ENCODE results near the gene PDE2A. TPM values are rescaled to one million over a fixed set of nuclear protein-coding genes. Genes with fewer than 3 reads are reported as not detected.

The PDE2A gene
- total RNA-seq, 1 donor: not detected

- TF ChIP-seq CTCF (IDR thresholded peaks at IDR 0.05; ENCODE audit: insufficient read depth, low read length): no peak
- no peak for DNase-seq (ENCODE audit: low read depth)
- peak overlapping the region; percentile 82 for H3K4me3 ChIP-seq (ENCODE audit: low read depth, low read length)
Measured at GRCh38 chr11:72720047-72720446, 45.8 kb upstream of the PDE2A start.

- peak overlapping the region; percentile 82 for H3K4me3 ChIP-seq (ENCODE audit: low read depth, low read length)
- DNase-seq (ENCODE audit: low read depth): no peak
- no peak for TF ChIP-seq CTCF (IDR thresholded peaks at IDR 0.05; ENCODE audit: insufficient read depth, low read length)
Measured at GRCh38 chr11:72719551-72719950, 45.3 kb upstream of the PDE2A start.

- peak overlapping the region; percentile 82 for H3K4me3 ChIP-seq (ENCODE audit: low read depth, low read length)
- peak; percentile 38 for DNase-seq (ENCODE audit: low read depth)
Measured at GRCh38 chr11:72719144-72719543, 44.9 kb upstream of the PDE2A start.

GRCh38 chr11:72718101-72718501 is 43.9 kb upstream of the PDE2A start:
- no peak for TF ChIP-seq CTCF (IDR thresholded peaks at IDR 0.05; ENCODE audit: insufficient read depth, low read length)
- DNase-seq (ENCODE audit: low read depth): no peak
- no peak overlapping the region for H3K4me3 ChIP-seq (ENCODE audit: low read depth, low read length)

More at GRCh38 chr11:72719144-72719543, 44.9 kb upstream of the PDE2A start:
- no peak for TF ChIP-seq CTCF (IDR thresholded peaks at IDR 0.05; ENCODE audit: insufficient read depth, low read length)

- no peak for TF ChIP-seq CTCF (IDR thresholded peaks at IDR 0.05; ENCODE audit: insufficient read depth, low read length)
- no peak overlapping the region for H3K4me3 ChIP-seq (ENCODE audit: low read depth, low read length)
- no peak for DNase-seq (ENCODE audit: low read depth)
Measured at GRCh38 chr11:72716788-72717435, 42.7 kb upstream of the PDE2A start.

GRCh38 chr11:72716290-72716689 is 42.1 kb upstream of the PDE2A start:
- DNase-seq (ENCODE audit: low read depth): no peak
- no peak for TF ChIP-seq CTCF (IDR thresholded peaks at IDR 0.05; ENCODE audit: insufficient read depth, low read length)
- no peak overlapping the region for H3K4me3 ChIP-seq (ENCODE audit: low read depth, low read length)

- H3K4me3 ChIP-seq (ENCODE audit: low read depth, low read length): no peak overlapping the region
- no peak for TF ChIP-seq CTCF (IDR thresholded peaks at IDR 0.05; ENCODE audit: insufficient read depth, low read length)
- DNase-seq (ENCODE audit: low read depth): no peak
Measured at GRCh38 chr11:72712841-72713240, 38.6 kb upstream of the PDE2A start.
